COLO668 (cell line): Measurements from ENCODE around the gene TCAP.

Source experiments
- DNase-seq: peaks from one replicate; lab custom pipeline; 2025; ENCODE audit not compliant: unreplicated experiment; lab: John Stamatoyannopoulos, UW

The TCAP gene

GRCh38 chr17:39628655-39629493 lies 36.3 kb upstream of the TCAP start:
- DNase-seq: peak; percentile 55

- no peak for DNase-seq
Measured at GRCh38 chr17:39629494-39629880, 35.7 kb upstream of the TCAP start.

GRCh38 chr17:39629898-39630297 lies 35.3 kb upstream of the TCAP start:
- no peak for DNase-seq

- DNase-seq: peak; percentile 33
Measured at GRCh38 chr17:39631403-39631802, 33.7 kb upstream of the TCAP start.

- DNase-seq: peak; percentile 31
Measured at GRCh38 chr17:39632153-39632941, 32.8 kb upstream of the TCAP start.

GRCh38 chr17:39633570-39634183 lies 31.5 kb upstream of the TCAP start:
- no peak for DNase-seq

GRCh38 chr17:39634384-39634871 lies 30.7 kb upstream of the TCAP start:
- DNase-seq: peak; percentile 2

GRCh38 chr17:39635614-39636176 lies 29.5 kb upstream of the TCAP start:
- no peak for DNase-seq

GRCh38 chr17:39636587-39636926 lies 28.6 kb upstream of the TCAP start:
- DNase-seq: no peak

- peak; percentile 84 for DNase-seq
Measured at GRCh38 chr17:39636927-39637736, 28.0 kb upstream of the TCAP start, which contains the start of gene STARD3. Gene STARD3 (plus strand): TSS chr17:39637144. CDS start chr17:39653532, 16,388 bp downstream.

- DNase-seq: no peak
Measured at GRCh38 chr17:39638317-39638716, 26.8 kb upstream of the TCAP start.

- DNase-seq: no peak
Measured at GRCh38 chr17:39639043-39639442, 26.1 kb upstream of the TCAP start.

- DNase-seq: no peak
Measured at GRCh38 chr17:39639566-39640458, 25.3 kb upstream of the TCAP start.

GRCh38 chr17:39640591-39641031 lies 24.5 kb upstream of the TCAP start:
- no peak for DNase-seq

- no peak for DNase-seq
Measured at GRCh38 chr17:39641097-39641496, 24.1 kb upstream of the TCAP start.

- DNase-seq: no peak
Measured at GRCh38 chr17:39641883-39642282, 23.3 kb upstream of the TCAP start.

- DNase-seq: no peak
Measured at GRCh38 chr17:39642291-39643074, 22.7 kb upstream of the TCAP start.

- DNase-seq: no peak
Measured at GRCh38 chr17:39643271-39643670, 21.9 kb upstream of the TCAP start.

GRCh38 chr17:39647256-39647655 lies 17.9 kb upstream of the TCAP start:
- no peak for DNase-seq
